HAP-1 (cell line): Measurements from ENCODE around the gene TRAF5.
"Not testable (repeated sequence)": the region's sequence is repeated elsewhere in the genome, so short reads cannot be mapped to it uniquely, and the experiment has no call there.

Experiments used
- DNase-seq, 2 experiments: peaks; one replicate each; pipeline ENCODE4 v3.0.0-alpha.2; 2016 to 2020; ENCODE audit warnings: low spot score in 2 of 2
- H3K27me3 ChIP-seq: fragments of 250-450 bp; sonication (Bioruptor Pico); 2 replicates; pipeline ENCODE4 v1.5.1; 2020; ENCODE audit warnings: low read depth, mild to moderate bottlenecking, moderate library complexity
- H3K36me3 ChIP-seq: fragments of 250-450 bp; sonication (Bioruptor Pico); replicated peaks from 2 replicates; pipeline ENCODE4 v1.5.1; 2020; ENCODE audit warnings: mild to moderate bottlenecking
- H3K4me1 ChIP-seq: fragments of 250-450 bp; sonication (Bioruptor Pico); 2 replicates; pipeline ENCODE4 v1.5.1; 2020; ENCODE audit warnings: mild to moderate bottlenecking
- H3K4me3 ChIP-seq: fragments of 250-450 bp; sonication (Bioruptor Pico); 2 replicates; pipeline ENCODE4 v1.5.1; 2020; ENCODE audit warnings: mild to moderate bottlenecking, moderate library complexity
- H3K9me3 ChIP-seq: fragments of 250-450 bp; sonication (Bioruptor Pico); 2 replicates; pipeline ENCODE4 v1.5.1; 2020; ENCODE audit warnings: mild to moderate bottlenecking, moderate library complexity
- in situ Hi-C: fragments of 300-500 bp; cut with MboI; formaldehyde crosslinking; loops from 3 replicates; pipeline ENCODE4 v1.14.3; 2020; ENCODE audit warnings: low sequenced_read_pairs, inconsistent platforms, mixed read lengths

TRAF5 gene

GRCh38 chr1:211386921-211387320 lies 60.3 kb downstream of the TRAF5 start:
- H3K36me3 ChIP-seq: peaks cover under 1% of the 10 kb centered on the region
- H3K27me3 ChIP-seq: no peaks in the 10 kb centered on the region
- no peak for DNase-seq
- H3K9me3 ChIP-seq: no peaks in the 10 kb centered on the region
- in situ Hi-C loops: no loop called here
- H3K4me3 ChIP-seq: no peak overlapping the region
- peaks cover 11% of the 10 kb centered on the region for H3K4me1 ChIP-seq

GRCh38 chr1:211390829-211391228 lies 64.2 kb downstream of the TRAF5 start:
- H3K4me3 ChIP-seq, H3K4me1 ChIP-seq, in situ Hi-C loops, H3K27me3 ChIP-seq, DNase-seq, H3K36me3 ChIP-seq, H3K9me3 ChIP-seq: not testable (repeated sequence)

- Histone ChIP-seq H3K27me3 (no peaks in the 10 kb centered on the region), H3K4me3 (no peak overlapping the region), H3K4me1 (0 out of 2 replicates have a peak, but pooled peaks cover 2% of the 10 kb centered on the region), H3K36me3 (peaks cover 4% of the 10 kb centered on the region), H3K9me3 (no peaks in the 10 kb centered on the region)
- in situ Hi-C loops: no loop called here
- no peak for DNase-seq
These were observed 66.6 kb downstream of the TRAF5 start for GRCh38 chr1:211393203-211393602.

GRCh38 chr1:211398266-211398930 lies 71.8 kb downstream of the TRAF5 start:
- in situ Hi-C loops, H3K36me3 ChIP-seq, H3K4me3 ChIP-seq, H3K9me3 ChIP-seq, H3K4me1 ChIP-seq, H3K27me3 ChIP-seq: not testable (repeated sequence)
- peak in 1 of 2 experiments; percentile 23 for DNase-seq

- in situ Hi-C loops, H3K4me1 ChIP-seq, H3K36me3 ChIP-seq, H3K9me3 ChIP-seq, H3K27me3 ChIP-seq, H3K4me3 ChIP-seq: not testable (repeated sequence)
- DNase-seq: peak in 1 of 2 experiments; percentile 2
These were observed 73.3 kb downstream of the TRAF5 start for GRCh38 chr1:211399851-211400393.

- DNase-seq: not testable (repeated sequence)
These were observed 75.1 kb downstream of the TRAF5 start for GRCh38 chr1:211401751-211402150.

GRCh38 chr1:211406086-211406485 lies 79.5 kb downstream of the TRAF5 start:
- H3K9me3 ChIP-seq, H3K36me3 ChIP-seq, H3K27me3 ChIP-seq, in situ Hi-C loops, DNase-seq, H3K4me1 ChIP-seq, H3K4me3 ChIP-seq: not testable (repeated sequence)

More at GRCh38 chr1:211401751-211402150, 75.1 kb downstream of the TRAF5 start:
- H3K4me1 ChIP-seq, in situ Hi-C loops, H3K36me3 ChIP-seq, H3K4me3 ChIP-seq, H3K27me3 ChIP-seq, H3K9me3 ChIP-seq: not testable (repeated sequence)

- H3K4me3 ChIP-seq, in situ Hi-C loops, H3K4me1 ChIP-seq, H3K36me3 ChIP-seq, H3K27me3 ChIP-seq, DNase-seq, H3K9me3 ChIP-seq: not testable (repeated sequence)
These were observed 81.1 kb downstream of the TRAF5 start for GRCh38 chr1:211407749-211408148.

- no peaks in the 10 kb centered on the region for H3K4me1 ChIP-seq
- H3K27me3 ChIP-seq: no peaks in the 10 kb centered on the region
- DNase-seq: no peak
- in situ Hi-C loops: no loop called here
- no peaks in the 10 kb centered on the region for H3K9me3 ChIP-seq
- no peaks in the 10 kb centered on the region for H3K36me3 ChIP-seq
- H3K4me3 ChIP-seq: no peak overlapping the region
These were observed 85.0 kb downstream of the TRAF5 start for GRCh38 chr1:211411639-211412038.

GRCh38 chr1:211415700-211416099 lies 89.1 kb downstream of the TRAF5 start:
- no peaks in the 10 kb centered on the region for H3K4me1 ChIP-seq
- in situ Hi-C loops: no loop called here
- DNase-seq: no peak
- H3K36me3 ChIP-seq: no peaks in the 10 kb centered on the region
- no peaks in the 10 kb centered on the region for H3K9me3 ChIP-seq
- H3K27me3 ChIP-seq: no peaks in the 10 kb centered on the region
- H3K4me3 ChIP-seq: no peak overlapping the region

GRCh38 chr1:211416246-211416627 lies 89.6 kb downstream of the TRAF5 start:
- H3K4me1 ChIP-seq, H3K36me3 ChIP-seq, H3K27me3 ChIP-seq, H3K9me3 ChIP-seq, in situ Hi-C loops: not testable (repeated sequence)
- peak overlapping the region; percentile 10; the same call in 1 of the 2 replicates for H3K4me3 ChIP-seq
- DNase-seq: peak; percentile 24 to 55

- H3K4me1 ChIP-seq, H3K27me3 ChIP-seq, H3K9me3 ChIP-seq, in situ Hi-C loops, H3K36me3 ChIP-seq, H3K4me3 ChIP-seq: not testable (repeated sequence)
- peak; percentile 25 to 62 for DNase-seq
These were observed 90.1 kb downstream of the TRAF5 start for GRCh38 chr1:211416628-211417323.

GRCh38 chr1:211420389-211420788 lies 93.8 kb downstream of the TRAF5 start:
- in situ Hi-C loops: no loop called here
- Histone ChIP-seq H3K27me3 (no peaks in the 10 kb centered on the region), H3K36me3 (no peaks in the 10 kb centered on the region), H3K4me3 (no peak overlapping the region), H3K9me3 (no peaks in the 10 kb centered on the region), H3K4me1 (no peaks in the 10 kb centered on the region)
- DNase-seq: no peak

GRCh38 chr1:211420845-211421454 lies 94.3 kb downstream of the TRAF5 start:
- H3K4me3 ChIP-seq: no peak overlapping the region
- DNase-seq: no peak
- H3K36me3 ChIP-seq: no peaks in the 10 kb centered on the region
- H3K9me3 ChIP-seq: no peaks in the 10 kb centered on the region
- in situ Hi-C loops: no loop called here
- H3K27me3 ChIP-seq: no peaks in the 10 kb centered on the region
- H3K4me1 ChIP-seq: no peaks in the 10 kb centered on the region
